Measurements from ENCODE around the gene PLEKHG3. TPM values are rescaled to one million over a fixed set of nuclear protein-coding genes. Genes with fewer than 3 reads are reported as not detected.
A peak's percentile ranks its signal among the peaks of the same experiment; 100 is the strongest.

The PLEKHG3 gene
- total and polyA plus RNA-seq, 2 of the 4 experiments (the other 2 are of a cell fraction), result 8.2 to 8.4 TPM

GRCh38 chr14:64703395-64704142 lies 655 bp upstream of the PLEKHG3 start:
- peak overlapping the region; percentile 82 for H3K4me3 ChIP-seq (ENCODE audit: insufficient read depth, low read depth, low read length)
- no peak for DNase-seq
- peak overlapping the region; percentile 69 for H3K14ac ChIP-seq (replicated peaks; ENCODE audit: low read depth, low read length)
- ChIA-PET CTCF (no interaction called here), POLR2A (ENCODE audit: unreplicated experiment) (no interaction called here)
- peaks cover 40% of the 10 kb centered on the region for H3K27me3 ChIP-seq (ENCODE audit: control insufficient read depth, insufficient read depth, low read length)
- peaks cover 5 to 32% of the 10 kb centered on the region in 2 experiments; a peak in 3 of 4 replicates for H3K79me1 ChIP-seq (ENCODE audit: low read depth in 1 of 2, low read length in 2 of 2)
- no peak overlapping the region for H2BK20ac ChIP-seq (ENCODE audit: low read depth, low read length)
- peak overlapping the region; percentile 64; the same call in 1 of the 2 replicates for H2BK120ac ChIP-seq (ENCODE audit: low read depth, low read length)
- H3K4me1 ChIP-seq (ENCODE audit: control insufficient read depth, insufficient read depth, low read length), result peaks cover 13% of the 10 kb centered on the region; the same call in 1 of the 2 replicates
- no peaks in the 10 kb centered on the region for H3K36me3 ChIP-seq (ENCODE audit: control insufficient read depth, insufficient read depth, low read length)
- peak overlapping the region; percentile 70 for H3K23ac ChIP-seq (ENCODE audit: low read depth, low read length)
- peaks cover 11% of the 10 kb centered on the region for H3K9me1 ChIP-seq (ENCODE audit: insufficient read depth, low read length)
- peak overlapping the region; percentile 40 for H2AK5ac ChIP-seq (ENCODE audit: low read depth, low read length)
- no peak overlapping the region for H4K91ac ChIP-seq (ENCODE audit: insufficient read depth, low read depth, low read length)
- TF ChIP-seq ELK1 (IDR thresholded peaks at IDR 0.05; ENCODE audit: borderline replicate concordance, low read depth, low read length) (no peak), MAZ (IDR thresholded peaks at IDR 0.05; ENCODE audit: borderline replicate concordance, low read depth, low read length) (no peak), RFX5 (IDR thresholded peaks at IDR 0.05; ENCODE audit: low read depth, low read length) (no peak), NFE2L2 (IDR thresholded peaks at IDR 0.05; ENCODE audit: low read depth, low read length) (no peak), SMC3 (IDR thresholded peaks at IDR 0.05; ENCODE audit: low read depth, low read length) (no peak), RCOR1 (IDR thresholded peaks at IDR 0.05; ENCODE audit: insufficient replicate concordance, low read length) (no peak), USF2 (IDR thresholded peaks at IDR 0.05; ENCODE audit: low read depth, low read length) (no peak), BHLHE40 (IDR thresholded peaks at IDR 0.05; ENCODE audit: low read depth, low read length) (no peak), FOS (IDR thresholded peaks at IDR 0.05; ENCODE audit: low read depth, low read length) (no peak)
- 25% methylated on average over 10 of the region's 26 CpGs; no CpG with 5 or more reads in 1 of the 2 experiments for WGBS, 2 experiments (ENCODE audit: extremely low coverage in 2 of 2, insufficient read length in 1 of 2)
- in situ Hi-C loops (cut with MboI; ENCODE audit: low sequenced_read_pairs), result no loop called here
- H2AFZ ChIP-seq (replicated peaks; ENCODE audit: low read length, poor library complexity), result peak overlapping the region; percentile 92
- no peak overlapping the region; the same call in 1 of the 2 replicates for H3K56ac ChIP-seq (ENCODE audit: extremely low read depth, insufficient read depth, low read length)
- H3K4ac ChIP-seq (ENCODE audit: low read depth, low read length), result peak overlapping the region; percentile 66
- H3K27ac ChIP-seq (ENCODE audit: insufficient read depth, low read length), result peak overlapping the region; percentile 5; the same call in 1 of the 2 replicates
- H2BK15ac ChIP-seq (ENCODE audit: low read depth, low read length), result no peak overlapping the region
- H3K18ac ChIP-seq (ENCODE audit: low read depth, low read length), result no peak overlapping the region; the same call in 1 of the 2 replicates
- no TSS peak for BruUV-seq (replicated peaks)
- H3K9ac ChIP-seq (ENCODE audit: low read depth, low read length), result peak overlapping the region; percentile 36
- no peak overlapping the region for H4K5ac ChIP-seq (ENCODE audit: low read depth, low read length)
- intact Hi-C loops (cut with micrococcal nuclease), result no loop called here
- ATAC-seq (ENCODE audit: low read depth), result no peak
- no peak overlapping the region for H2AK9ac ChIP-seq (replicated peaks; ENCODE audit: low read depth, low read length, poor library complexity)
- dilution Hi-C loops (cut with HindIII; ENCODE audit: low sequenced_read_pairs, unreplicated experiment), result no loop called here
- peaks cover 21% of the 10 kb centered on the region for H4K20me1 ChIP-seq (ENCODE audit: insufficient read depth, low read length)
- peak overlapping the region; percentile 76 for H3K4me2 ChIP-seq (ENCODE audit: low read depth, low read length)
- no peaks in the 10 kb centered on the region for H3K9me3 ChIP-seq (ENCODE audit: control insufficient read depth, insufficient read depth, low read length)
- H4K8ac ChIP-seq (ENCODE audit: low read depth in 2 of 2, low read length in 2 of 2), result peak overlapping the region; percentile 39 to 74; a peak in 2 of 4 replicates
- no peak overlapping the region for H2BK5ac ChIP-seq (ENCODE audit: low read depth, low read length, poor library complexity, severe bottlenecking)
